NCI-H2029 (cell line): ENCODE results near the gene PARD6B.
"Not testable (repeated sequence)": the region's sequence is repeated elsewhere in the genome, so short reads cannot be mapped to it uniquely, and the experiment has no call there.

ENCODE experiments used
- DNase-seq: peaks from one replicate; lab custom pipeline; 2025; lab: John Stamatoyannopoulos, UW

PARD6B gene

GRCh38 chr20:50774515-50774914 lies 43.1 kb downstream of the PARD6B start:
- no peak for DNase-seq

GRCh38 chr20:50776122-50776817 lies 44.9 kb downstream of the PARD6B start:
- DNase-seq, result no peak

GRCh38 chr20:50777373-50777772 lies 46.0 kb downstream of the PARD6B start:
- DNase-seq, result no peak

GRCh38 chr20:50778994-50779393 lies 47.6 kb downstream of the PARD6B start:
- not testable (repeated sequence) for DNase-seq

- DNase-seq, result no peak
Measured at GRCh38 chr20:50783390-50783789, 52.0 kb downstream of the PARD6B start.

GRCh38 chr20:50783903-50784302 lies 52.5 kb downstream of the PARD6B start:
- DNase-seq, result no peak

- DNase-seq, result no peak
Measured at GRCh38 chr20:50784464-50784863, 53.1 kb downstream of the PARD6B start.

- DNase-seq, result no peak
Measured at GRCh38 chr20:50786703-50787102, 55.3 kb downstream of the PARD6B start.

- no peak for DNase-seq
Measured at GRCh38 chr20:50787181-50787580, 55.8 kb downstream of the PARD6B start.

GRCh38 chr20:50788045-50788991 lies 56.9 kb downstream of the PARD6B start:
- no peak for DNase-seq

GRCh38 chr20:50789968-50790650 lies 58.7 kb downstream of the PARD6B start:
- no peak for DNase-seq

GRCh38 chr20:50790651-50791277 lies 59.4 kb downstream of the PARD6B start:
- DNase-seq, result peak; percentile 67

- no peak for DNase-seq
Measured at GRCh38 chr20:50792708-50793574, 61.6 kb downstream of the PARD6B start.

GRCh38 chr20:50793575-50794016 lies 62.2 kb downstream of the PARD6B start:
- DNase-seq, result not testable (repeated sequence)

GRCh38 chr20:50794181-50794845 lies 62.9 kb downstream of the PARD6B start:
- no peak for DNase-seq

- DNase-seq, result peak; percentile 49
Measured at GRCh38 chr20:50794846-50795634, 63.7 kb downstream of the PARD6B start, which contains the start of gene BCAS4. Gene BCAS4, plus strand, starts transcription at chr20:50795061. Its CDS starts 23 bp downstream, at chr20:50795084.

- no peak for DNase-seq
Measured at GRCh38 chr20:50797142-50797541, 65.8 kb downstream of the PARD6B start.

- DNase-seq, result no peak
Measured at GRCh38 chr20:50798650-50799049, 67.3 kb downstream of the PARD6B start.

GRCh38 chr20:50799176-50799889 lies 68.0 kb downstream of the PARD6B start:
- no peak for DNase-seq
